ENCODE measurements around the gene KLHL42.

Gene KLHL42

GRCh38 chr12:27828196-27828595 is 48.2 kb downstream of the KLHL42 start:
- TF ChIP-seq EP300 (IDR thresholded peaks at IDR 0.05; ENCODE audit: borderline replicate concordance) (no peak), TCF12 (IDR thresholded peaks at IDR 0.05; ENCODE audit: low read depth) (no peak), REST (IDR thresholded peaks at IDR 0.05; ENCODE audit: low read depth) (no peak), EGR1 (IDR thresholded peaks at IDR 0.05) (no peak), ZBTB7A (IDR thresholded peaks at IDR 0.05; ENCODE audit: low read depth) (no peak), TEAD4 (IDR thresholded peaks at IDR 0.05) (no peak), FOXM1 (IDR thresholded peaks at IDR 0.05; ENCODE audit: borderline replicate concordance, low read depth) (no peak), NFIC (IDR thresholded peaks at IDR 0.05) (no peak), TAF1 (IDR thresholded peaks at IDR 0.05; ENCODE audit: low read depth) (no peak), YY1 (IDR thresholded peaks at IDR 0.05; ENCODE audit: low read depth) (no peak), MAX (IDR thresholded peaks at IDR 0.05) (no peak), CEBPB (IDR thresholded peaks at IDR 0.05) (no peak), RAD21 (IDR thresholded peaks at IDR 0.05; ENCODE audit: low read depth) (no peak), CREB1 (IDR thresholded peaks at IDR 0.05; ENCODE audit: low read depth) (no peak)
- TF ChIP-seq, protein P1, sequence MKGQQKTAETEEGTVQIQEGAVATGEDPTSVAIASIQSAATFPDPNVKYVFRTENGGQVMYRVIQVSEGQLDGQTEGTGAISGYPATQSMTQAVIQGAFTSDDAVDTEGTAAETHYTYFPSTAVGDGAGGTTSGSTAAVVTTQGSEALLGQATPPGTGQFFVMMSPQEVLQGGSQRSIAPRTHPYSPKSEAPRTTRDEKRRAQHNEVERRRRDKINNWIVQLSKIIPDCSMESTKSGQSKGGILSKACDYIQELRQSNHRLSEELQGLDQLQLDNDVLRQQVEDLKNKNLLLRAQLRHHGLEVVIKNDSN (IDR thresholded peaks at IDR 0.05): no peak

DNA sequence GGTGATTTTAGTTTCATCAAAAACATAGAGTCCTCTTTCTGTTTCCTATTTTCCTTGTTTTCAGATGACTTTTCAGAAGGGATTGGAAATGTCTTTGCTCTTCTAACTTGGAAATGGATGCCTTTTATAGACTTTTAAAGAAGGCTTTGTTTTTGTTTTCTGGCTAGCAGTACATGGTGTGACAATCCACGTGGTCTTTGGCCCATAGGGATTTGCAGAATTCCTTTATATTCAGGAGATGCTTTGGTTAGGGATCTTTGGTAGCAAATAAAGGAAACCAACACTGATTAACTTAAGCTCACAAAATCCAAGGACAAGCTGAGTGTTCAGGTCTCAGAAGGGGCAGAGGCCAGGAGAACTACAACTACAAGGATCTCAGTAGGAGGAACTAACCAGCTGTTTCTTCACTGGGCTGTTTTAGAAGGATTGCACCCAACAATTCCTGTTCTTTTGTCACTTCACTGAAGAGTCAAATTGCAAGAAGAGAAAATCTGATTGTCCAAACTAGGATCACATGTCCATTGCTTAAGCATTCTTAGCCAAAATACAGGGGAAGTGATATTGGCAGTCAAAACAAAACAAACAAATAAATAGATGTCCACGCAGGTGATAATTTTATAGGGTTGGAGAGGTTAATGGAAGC is 58.6 kb downstream of the KLHL42 start:
- TF ChIP-seq EP300 (IDR thresholded peaks at IDR 0.05; ENCODE audit: borderline replicate concordance) (no peak), CEBPB (IDR thresholded peaks at IDR 0.05) (no peak), NFIC (IDR thresholded peaks at IDR 0.05) (no peak), YY1 (IDR thresholded peaks at IDR 0.05; ENCODE audit: low read depth) (no peak), RAD21 (IDR thresholded peaks at IDR 0.05; ENCODE audit: low read depth) (no peak), FOXM1 (IDR thresholded peaks at IDR 0.05; ENCODE audit: borderline replicate concordance, low read depth) (no peak), MAX (IDR thresholded peaks at IDR 0.05) (no peak), TAF1 (IDR thresholded peaks at IDR 0.05; ENCODE audit: low read depth) (no peak), TCF12 (IDR thresholded peaks at IDR 0.05; ENCODE audit: low read depth) (no peak), ZBTB7A (IDR thresholded peaks at IDR 0.05; ENCODE audit: low read depth) (no peak), CREB1 (IDR thresholded peaks at IDR 0.05; ENCODE audit: low read depth) (no peak), REST (IDR thresholded peaks at IDR 0.05; ENCODE audit: low read depth) (no peak)
- TF ChIP-seq, protein P1 (IDR thresholded peaks at IDR 0.05): no peak

DNA sequence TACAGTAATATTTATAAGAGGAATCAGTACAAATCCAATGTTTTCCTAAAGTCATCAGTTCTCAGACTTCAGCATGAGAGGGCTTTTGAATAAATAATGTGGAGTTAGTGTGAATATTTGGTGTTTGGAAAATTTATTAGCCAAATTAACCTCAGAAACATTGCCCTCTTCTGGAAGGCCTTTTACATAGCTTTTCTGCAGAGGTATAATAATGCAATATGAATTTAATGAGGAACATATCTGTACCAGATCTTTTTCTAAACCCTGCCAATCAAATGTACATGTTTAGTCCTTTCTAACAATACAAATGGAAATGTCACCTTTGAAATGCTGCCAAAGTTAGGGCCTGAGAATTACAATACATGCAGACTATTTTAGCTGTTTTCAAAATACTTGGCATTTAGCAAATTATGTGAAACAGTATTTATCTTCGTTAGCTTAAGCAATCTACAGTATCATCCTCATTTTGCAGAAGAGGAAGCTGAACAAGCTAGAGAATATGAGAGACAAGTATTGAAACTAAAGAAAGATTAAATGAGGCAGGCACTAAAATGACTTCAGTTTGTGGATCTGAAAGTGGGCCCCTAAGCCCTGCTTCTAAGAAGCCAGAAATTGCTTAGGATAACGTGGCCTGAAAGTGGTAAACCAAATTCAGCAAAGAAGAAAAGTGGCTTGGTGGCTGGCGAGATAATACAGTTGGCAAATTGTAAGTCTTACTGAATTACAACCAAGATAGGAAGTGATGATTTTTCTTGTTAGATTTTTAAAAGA is 60.4 kb downstream of the KLHL42 start:
- peak; percentile 23; the same call in 1 of the 2 replicates for TF ChIP-seq RAD21 (IDR thresholded peaks at IDR 0.05; ENCODE audit: low read depth)
- TF ChIP-seq, protein P1 (IDR thresholded peaks at IDR 0.05): no peak

DNA sequence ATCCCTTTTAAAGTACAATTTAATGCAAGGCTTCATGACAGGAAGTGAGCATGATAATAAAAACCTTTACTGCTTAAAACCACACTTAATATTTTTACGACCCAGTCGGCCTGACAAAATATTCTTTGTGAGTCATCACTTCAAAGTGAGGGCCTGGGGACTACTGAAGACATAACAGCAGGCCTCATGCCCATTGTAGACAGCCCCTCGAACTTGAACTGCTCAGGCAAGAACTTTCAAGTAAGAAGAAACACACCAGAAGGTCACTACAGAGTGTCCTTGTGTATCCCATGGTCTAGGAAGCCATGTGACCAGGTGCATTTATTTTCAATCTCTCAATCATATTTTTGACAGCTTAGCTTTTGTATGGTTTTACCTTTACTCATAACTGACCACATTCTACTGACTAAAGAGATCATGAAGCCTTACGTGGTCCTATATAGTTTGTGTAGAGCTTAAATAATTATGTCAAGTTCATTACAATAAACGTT is 61.4 kb downstream of the KLHL42 start:
- TF ChIP-seq YY1 (IDR thresholded peaks at IDR 0.05; ENCODE audit: low read depth) (no peak), TEAD4 (IDR thresholded peaks at IDR 0.05) (no peak), CEBPB (IDR thresholded peaks at IDR 0.05) (no peak), TAF1 (IDR thresholded peaks at IDR 0.05; ENCODE audit: low read depth) (no peak), REST (IDR thresholded peaks at IDR 0.05; ENCODE audit: low read depth) (no peak), EP300 (IDR thresholded peaks at IDR 0.05; ENCODE audit: borderline replicate concordance) (no peak), FOXM1 (IDR thresholded peaks at IDR 0.05; ENCODE audit: borderline replicate concordance, low read depth) (no peak)

All from Ishikawa (cell line).